ENCODE data around the gene TMEM221. TPM values are rescaled to one million over a fixed set of nuclear protein-coding genes. Genes with fewer than 3 reads are reported as not detected.
A peak's percentile ranks its signal among the peaks of the same experiment; 100 is the strongest.

TMEM221 gene
- total RNA-seq, 1 donor from 2014 or later = 0.57 TPM

GRCh38 chr19:17470068-17470841 is 21.8 kb upstream of the TMEM221 start, which contains the start of gene SLC27A1:
TSS of gene SLC27A1 (plus strand) at chr19:17470524. CDS start at chr19:17470541, 17 bp downstream.
- Mint-ChIP-seq H3K36me3 (ENCODE audit: low read depth) (no peaks in the 10 kb centered on the region), H3K4me1 (ENCODE audit: low read depth) (peaks cover 30% of the 10 kb centered on the region), H3K27me3 (ENCODE audit: low read depth) (no peaks in the 10 kb centered on the region), H3K4me3 (ENCODE audit: unreplicated experiment) (peak within 1 kb of the TSS; percentile 82), H3K9me3 (ENCODE audit: low read depth) (no peaks in the 10 kb centered on the region), H3K27ac (ENCODE audit: unreplicated experiment) (peak within 1 kb of the TSS; percentile 84)
- TF ChIP-seq CTCF (IDR thresholded peaks at IDR 0.05) = peak; percentile 27
- peak; percentile 99 for DNase-seq (ENCODE audit: low spot score)

- no peak for DNase-seq (ENCODE audit: low spot score)
- TF ChIP-seq CTCF (IDR thresholded peaks at IDR 0.05) = peak; percentile 11
- H3K4me1 Mint-ChIP-seq (ENCODE audit: low read depth) = peaks cover 28% of the 10 kb centered on the region
- H3K9me3 Mint-ChIP-seq (ENCODE audit: low read depth) = no peaks in the 10 kb centered on the region
- peak overlapping the region; percentile 82 for H3K4me3 Mint-ChIP-seq (ENCODE audit: unreplicated experiment)
- H3K27me3 Mint-ChIP-seq (ENCODE audit: low read depth) = no peaks in the 10 kb centered on the region
- H3K36me3 Mint-ChIP-seq (ENCODE audit: low read depth) = no peaks in the 10 kb centered on the region
- peak overlapping the region; percentile 84 for H3K27ac Mint-ChIP-seq (ENCODE audit: unreplicated experiment)
Measured at GRCh38 chr19:17469481-17470067, 21.1 kb upstream of the TMEM221 start.

- DNase-seq (ENCODE audit: low spot score) = no peak
- H3K4me3 Mint-ChIP-seq (ENCODE audit: unreplicated experiment) = peak overlapping the region; percentile 82
- TF ChIP-seq CTCF (IDR thresholded peaks at IDR 0.05) = no peak
- no peaks in the 10 kb centered on the region for H3K9me3 Mint-ChIP-seq (ENCODE audit: low read depth)
- no peaks in the 10 kb centered on the region for H3K27me3 Mint-ChIP-seq (ENCODE audit: low read depth)
- peaks cover 28% of the 10 kb centered on the region for H3K4me1 Mint-ChIP-seq (ENCODE audit: low read depth)
- peak overlapping the region; percentile 84 for H3K27ac Mint-ChIP-seq (ENCODE audit: unreplicated experiment)
- no peaks in the 10 kb centered on the region for H3K36me3 Mint-ChIP-seq (ENCODE audit: low read depth)
Measured at GRCh38 chr19:17469092-17469480, 20.6 kb upstream of the TMEM221 start.

- Mint-ChIP-seq H3K36me3 (ENCODE audit: low read depth) (no peaks in the 10 kb centered on the region), H3K4me3 (ENCODE audit: unreplicated experiment) (peak overlapping the region; percentile 82), H3K9me3 (ENCODE audit: low read depth) (no peaks in the 10 kb centered on the region), H3K27me3 (ENCODE audit: low read depth) (no peaks in the 10 kb centered on the region), H3K27ac (ENCODE audit: unreplicated experiment) (no peak overlapping the region), H3K4me1 (ENCODE audit: low read depth) (peaks cover 28% of the 10 kb centered on the region)
- TF ChIP-seq CTCF (IDR thresholded peaks at IDR 0.05) = no peak
- DNase-seq (ENCODE audit: low spot score) = no peak
Measured at GRCh38 chr19:17468302-17469091, 20.0 kb upstream of the TMEM221 start.
